Smooth muscle cell (in vitro differentiated cells): ENCODE results near the gene FMO2. TPM values are rescaled to one million over a fixed set of nuclear protein-coding genes. Genes with fewer than 3 reads are reported as not detected.

Source experiments
- DNase-seq: peaks from one replicate; lab custom pipeline; 2025; ENCODE audit not compliant: unreplicated experiment; lab: John Stamatoyannopoulos, UW
- H2AFZ ChIP-seq: fragments of 200-600 bp; sonication (generic); 2 replicates; pipeline ENCODE4 v1.6.0; 2016; ENCODE audit warnings: antibody characterized with exemption, low read depth, mild to moderate bottlenecking
- H3F3A ChIP-seq: fragments of 200-600 bp; sonication (generic); 2 replicates; pipeline ENCODE4 v1.6.0; 2017; ENCODE audit warnings: antibody characterized with exemption, low read depth
- H3K27ac ChIP-seq: fragments of 200-600 bp; sonication (generic); 2 replicates; pipeline ENCODE4 v1.5.1; 2016; ENCODE audit warnings: low read depth, mild to moderate bottlenecking
- H3K27me3 ChIP-seq: fragments of 200-600 bp; sonication (generic); 2 replicates; pipeline ENCODE4 v1.6.1; 2016; ENCODE audit warnings: low read depth, mild to moderate bottlenecking
- H3K36me3 ChIP-seq: fragments of 200-600 bp; sonication (generic); 2 replicates; pipeline ENCODE4 v1.5.1; 2016; ENCODE audit warnings: low read depth
- H3K4me1 ChIP-seq: fragments of 200-600 bp; sonication (generic); 2 replicates; pipeline ENCODE4 v1.5.1; 2016; ENCODE audit warnings: low read depth
- H3K4me2 ChIP-seq: fragments of 200-600 bp; sonication (generic); 2 replicates; pipeline ENCODE4 v1.6.0; 2016; ENCODE audit warnings: mild to moderate bottlenecking
- H3K4me3 ChIP-seq: fragments of 200-600 bp; sonication (generic); 2 replicates; pipeline ENCODE4 v1.5.1; 2016; ENCODE audit warnings: mild to moderate bottlenecking
- H3K79me2 ChIP-seq: fragments of 200-600 bp; sonication (generic); 2 replicates; pipeline ENCODE4 v1.6.0; 2016; ENCODE audit warnings: low read depth, mild to moderate bottlenecking
- H3K9ac ChIP-seq: fragments of 200-600 bp; sonication (generic); 2 replicates; pipeline ENCODE4 v1.6.0; 2016; ENCODE audit warnings: low read depth
- H3K9me3 ChIP-seq: fragments of 200-600 bp; sonication (generic); replicated peaks from 2 replicates; pipeline ENCODE4 v1.5.1; 2016; ENCODE audit warnings: low read depth
- H4K20me1 ChIP-seq: fragments of 200-600 bp; sonication (generic); 2 replicates; pipeline ENCODE4 v1.6.0; 2016; ENCODE audit warnings: low read depth
- WGBS: methylation state at CpG from one replicate; pipeline ENCODE4 v1.1.7; 2016; ENCODE audit warnings: low lambda C conversion rate; 5-methylcytosine and 5-hydroxymethylcytosine counted together
- polyA plus RNA-seq: library from polyadenylated mRNA; unstranded; fragments of >200 nt; fragmentation: Nextera tagmentation; extraction: Ambion mirVana; gene quantifications from 2 replicates; pipeline ENCODE4 v1.2.1, GENCODE V29; 2016
- total RNA-seq: library from RNA; depleted of rRNA; stranded (reverse); fragments of >200 nt; gene quantifications from 2 replicates; pipeline ENCODE4 v1.2.3, GENCODE V29; 2014
- TF ChIP-seq, protein P1 (sequence below): fragments of 200-600 bp; sonication (generic); IDR thresholded peaks from 2 replicates; pipeline ENCODE4 v1.5.1; 2017; ENCODE audit warnings: borderline replicate concordance, mild to moderate bottlenecking, antibody characterized with exemption; ENCODE audit not compliant: insufficient read depth, poor library complexity, severe bottlenecking

FMO2 gene
- total and polyA plus RNA-seq, 2 experiments from 2014 or later: not detected

GRCh38 chr1:171140401-171140800, 44.7 kb upstream of the FMO2 start:
- Histone ChIP-seq H3K9me3 (no peaks in the 10 kb centered on the region), H3K9ac (no peak overlapping the region), H3F3A (no peaks in the 10 kb centered on the region), H3K4me1 (peaks cover 16% of the 10 kb centered on the region), H3K4me3 (no peak overlapping the region), H3K27ac (no peak overlapping the region), H3K27me3 (no peaks in the 10 kb centered on the region), H3K36me3 (no peaks in the 10 kb centered on the region), H4K20me1 (no peaks in the 10 kb centered on the region), H3K79me2 (no peaks in the 10 kb centered on the region), H3K4me2 (no peak overlapping the region), H2AFZ (no peak overlapping the region)
- WGBS: 86% methylated on average over 5 of the region's 5 CpGs
- no peak for DNase-seq
- TF ChIP-seq, protein P1, sequence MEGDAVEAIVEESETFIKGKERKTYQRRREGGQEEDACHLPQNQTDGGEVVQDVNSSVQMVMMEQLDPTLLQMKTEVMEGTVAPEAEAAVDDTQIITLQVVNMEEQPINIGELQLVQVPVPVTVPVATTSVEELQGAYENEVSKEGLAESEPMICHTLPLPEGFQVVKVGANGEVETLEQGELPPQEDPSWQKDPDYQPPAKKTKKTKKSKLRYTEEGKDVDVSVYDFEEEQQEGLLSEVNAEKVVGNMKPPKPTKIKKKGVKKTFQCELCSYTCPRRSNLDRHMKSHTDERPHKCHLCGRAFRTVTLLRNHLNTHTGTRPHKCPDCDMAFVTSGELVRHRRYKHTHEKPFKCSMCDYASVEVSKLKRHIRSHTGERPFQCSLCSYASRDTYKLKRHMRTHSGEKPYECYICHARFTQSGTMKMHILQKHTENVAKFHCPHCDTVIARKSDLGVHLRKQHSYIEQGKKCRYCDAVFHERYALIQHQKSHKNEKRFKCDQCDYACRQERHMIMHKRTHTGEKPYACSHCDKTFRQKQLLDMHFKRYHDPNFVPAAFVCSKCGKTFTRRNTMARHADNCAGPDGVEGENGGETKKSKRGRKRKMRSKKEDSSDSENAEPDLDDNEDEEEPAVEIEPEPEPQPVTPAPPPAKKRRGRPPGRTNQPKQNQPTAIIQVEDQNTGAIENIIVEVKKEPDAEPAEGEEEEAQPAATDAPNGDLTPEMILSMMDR: no peak

DNA sequence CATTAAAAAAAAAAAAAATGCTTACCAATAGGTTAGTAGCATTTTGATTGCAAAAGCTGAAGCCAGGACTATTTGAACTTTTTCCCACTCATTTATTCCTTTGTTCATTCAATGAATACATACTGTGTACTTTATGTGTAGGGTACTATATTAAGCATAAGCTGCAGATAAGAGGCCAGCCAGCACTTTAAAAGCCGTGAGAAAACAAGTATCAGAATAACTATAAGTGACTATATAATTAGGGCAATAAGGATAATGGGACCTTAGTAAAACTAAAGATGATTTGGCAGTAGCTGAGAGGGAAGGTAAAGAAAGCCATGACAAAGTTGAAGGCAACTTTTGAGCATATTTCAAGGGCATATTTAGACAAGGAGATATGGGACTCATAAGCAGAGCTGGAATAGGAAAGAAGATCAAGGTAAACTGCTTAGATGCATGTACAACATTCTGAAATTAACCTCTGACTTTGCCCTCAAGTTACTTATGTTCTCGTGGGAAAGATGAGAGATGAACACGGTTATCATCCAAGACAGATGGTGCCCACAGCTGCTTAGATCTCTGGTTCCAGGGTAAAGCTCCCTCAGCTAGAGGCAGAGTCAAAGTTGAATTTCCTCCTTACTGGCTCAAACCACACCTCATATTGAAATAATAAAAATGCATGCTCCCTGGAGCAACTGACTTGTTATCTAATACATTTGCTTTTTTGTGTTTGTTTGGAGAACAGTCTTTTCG, 44.0 kb upstream of the FMO2 start:
- H3K4me2 ChIP-seq: no peak overlapping the region
- WGBS: 80% methylated on average over 4 of the region's 4 CpGs
- no peaks in the 10 kb centered on the region for H3K9me3 ChIP-seq
- DNase-seq: no peak
- peaks cover 16% of the 10 kb centered on the region for H3K4me1 ChIP-seq
- H3K27me3 ChIP-seq: no peaks in the 10 kb centered on the region
- H3K9ac ChIP-seq: no peak overlapping the region
- no peaks in the 10 kb centered on the region for H3F3A ChIP-seq
- H3K36me3 ChIP-seq: no peaks in the 10 kb centered on the region
- no peaks in the 10 kb centered on the region for H3K79me2 ChIP-seq
- TF ChIP-seq, protein P1: no peak
- H3K4me3 ChIP-seq: no peak overlapping the region
- no peaks in the 10 kb centered on the region for H4K20me1 ChIP-seq
- no peak overlapping the region for H3K27ac ChIP-seq
- H2AFZ ChIP-seq: no peak overlapping the region

DNA sequence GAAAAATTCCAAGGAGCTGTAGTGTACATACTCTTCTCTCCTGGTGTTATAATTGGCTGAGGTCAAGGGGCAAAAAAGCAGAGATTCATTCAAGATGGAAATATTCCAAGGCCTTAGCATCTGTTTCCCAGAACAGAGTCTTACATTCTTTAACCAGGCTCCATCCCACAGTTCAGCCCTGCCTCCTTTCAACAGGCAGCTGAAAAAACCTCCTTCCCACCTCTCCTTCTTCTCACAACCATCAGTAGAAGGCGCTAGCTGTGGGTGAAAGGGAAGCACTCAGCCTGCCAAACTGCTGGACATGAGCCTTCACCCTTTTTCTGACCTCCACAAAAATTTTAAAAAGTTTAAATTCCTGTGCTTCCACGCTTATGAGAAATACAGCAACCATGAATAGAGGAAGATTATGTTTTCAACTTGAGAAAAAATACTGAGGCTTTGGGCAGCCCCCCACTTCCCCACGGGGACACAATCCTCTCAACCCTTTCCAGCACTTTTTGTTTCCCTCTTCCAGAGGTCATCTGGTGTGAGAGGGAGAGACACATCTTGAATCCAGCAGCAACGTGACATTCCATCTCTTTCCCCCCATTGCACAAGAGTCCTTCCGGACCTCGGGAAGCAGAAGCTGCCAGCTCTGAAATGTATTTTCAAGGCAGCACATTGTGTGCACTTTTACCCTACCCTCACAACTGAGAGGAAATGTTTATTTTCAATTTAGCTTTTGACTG, 43.2 kb upstream of the FMO2 start:
- no peaks in the 10 kb centered on the region for H4K20me1 ChIP-seq
- H3K27me3 ChIP-seq: no peaks in the 10 kb centered on the region
- TF ChIP-seq, protein P1: no peak
- H3F3A ChIP-seq: no peaks in the 10 kb centered on the region
- no peak overlapping the region for H3K27ac ChIP-seq
- WGBS: 70% methylated on average over 6 of the region's 6 CpGs
- H3K9ac ChIP-seq: no peak overlapping the region
- peaks cover 16% of the 10 kb centered on the region for H3K4me1 ChIP-seq
- no peak overlapping the region for H3K4me3 ChIP-seq
- H2AFZ ChIP-seq: no peak overlapping the region
- no peaks in the 10 kb centered on the region for H3K36me3 ChIP-seq
- DNase-seq: no peak
- no peaks in the 10 kb centered on the region for H3K79me2 ChIP-seq
- H3K4me2 ChIP-seq: no peak overlapping the region
- H3K9me3 ChIP-seq: no peaks in the 10 kb centered on the region
